CD1c-positive myeloid dendritic cell (primary cell): ENCODE data around the gene TARS1.

Source experiments
- DNase-seq: peaks from one replicate; pipeline ENCODE4 v3.0.0-alpha.2; 2016; ENCODE audit errors: extremely low spot score

The TARS1 gene

GRCh38 chr5:33439905-33440481 lies 772 bp upstream of the TARS1 start:
- peak; percentile 27 for DNase-seq

DNA sequence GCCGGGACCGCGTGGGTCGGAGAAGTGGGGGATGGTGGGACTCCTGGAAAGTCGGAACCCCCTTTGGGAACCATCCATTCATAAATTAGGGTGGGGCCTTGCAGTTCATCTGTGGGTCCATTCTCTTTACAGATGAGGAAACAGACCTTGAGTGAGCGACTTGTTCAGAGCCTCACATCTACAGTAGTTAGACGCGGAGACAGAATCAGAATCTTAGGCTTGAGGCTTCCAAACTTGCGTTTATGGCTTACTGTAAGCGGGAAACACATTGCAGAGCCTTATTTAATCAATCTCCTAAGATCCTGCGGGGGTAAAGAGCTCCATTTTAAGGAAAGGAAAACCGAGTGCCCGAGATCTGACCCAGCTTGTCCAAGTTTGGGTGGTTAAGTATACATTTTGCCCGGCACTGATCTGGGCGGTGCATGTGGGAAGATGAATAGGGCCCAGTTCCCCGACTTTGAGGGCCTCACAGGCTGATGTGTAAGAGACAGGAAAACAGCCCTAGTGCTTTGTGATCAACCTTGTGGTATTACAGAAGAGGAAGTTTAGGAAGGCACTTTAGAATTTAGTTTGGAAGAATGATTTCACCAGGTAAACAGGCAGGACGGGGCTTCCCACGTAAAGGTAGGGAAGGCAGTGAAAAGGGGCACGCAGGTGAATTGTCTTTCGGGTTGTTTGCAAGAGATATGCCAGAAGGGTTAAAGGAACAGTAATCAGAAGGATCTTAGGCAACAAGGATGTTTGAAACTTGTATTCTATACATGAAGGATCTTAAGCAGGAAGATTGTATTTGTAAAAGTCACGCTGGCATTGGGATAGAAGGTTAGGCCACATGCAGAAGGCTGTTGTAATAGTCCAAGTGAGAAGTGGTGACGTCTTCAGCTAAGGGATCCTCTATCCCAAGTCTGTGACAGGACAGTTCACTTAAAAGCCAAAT lies 744 bp downstream of the TARS1 start:
- peak; percentile 74 for DNase-seq

DNA sequence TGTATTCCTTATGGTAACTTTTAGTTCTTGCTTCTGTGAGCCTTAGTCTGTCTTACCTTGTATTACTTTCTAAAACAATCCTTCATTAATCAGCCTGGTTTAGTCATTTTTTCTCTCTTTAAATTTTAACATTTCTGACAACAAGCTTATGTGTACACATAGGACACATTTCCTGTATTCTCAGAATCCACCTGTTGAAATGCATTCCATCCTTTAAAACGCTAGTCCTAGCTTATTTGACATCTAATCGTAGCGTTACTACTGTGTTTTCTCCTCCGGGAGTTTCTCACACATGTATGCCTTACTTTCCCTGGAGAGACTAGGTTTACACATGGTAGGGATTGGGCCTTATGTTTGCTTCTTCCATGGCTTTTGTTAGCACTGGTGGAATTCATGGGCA lies 3.8 kb downstream of the TARS1 start:
- no peak for DNase-seq

DNA sequence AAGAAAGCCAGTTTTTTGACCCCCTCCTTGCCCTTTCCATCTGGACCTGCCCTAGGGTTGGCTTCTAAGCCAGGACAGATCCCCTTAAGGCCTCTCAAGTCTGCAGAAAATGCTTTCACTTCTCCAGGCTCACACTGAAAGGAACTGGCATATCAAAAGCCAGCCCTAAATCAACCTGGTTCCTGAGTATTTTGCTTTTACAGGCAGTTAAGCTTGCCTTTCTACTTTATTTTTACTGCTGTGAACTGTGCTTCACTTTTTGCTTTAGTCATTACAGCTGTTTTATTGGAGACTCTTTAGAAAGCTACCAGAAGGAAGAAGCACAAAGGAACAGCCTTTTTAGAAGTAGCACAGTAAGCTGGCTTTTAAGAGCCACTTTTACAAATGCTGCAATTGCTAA lies 5.0 kb downstream of the TARS1 start:
- no peak for DNase-seq

DNA sequence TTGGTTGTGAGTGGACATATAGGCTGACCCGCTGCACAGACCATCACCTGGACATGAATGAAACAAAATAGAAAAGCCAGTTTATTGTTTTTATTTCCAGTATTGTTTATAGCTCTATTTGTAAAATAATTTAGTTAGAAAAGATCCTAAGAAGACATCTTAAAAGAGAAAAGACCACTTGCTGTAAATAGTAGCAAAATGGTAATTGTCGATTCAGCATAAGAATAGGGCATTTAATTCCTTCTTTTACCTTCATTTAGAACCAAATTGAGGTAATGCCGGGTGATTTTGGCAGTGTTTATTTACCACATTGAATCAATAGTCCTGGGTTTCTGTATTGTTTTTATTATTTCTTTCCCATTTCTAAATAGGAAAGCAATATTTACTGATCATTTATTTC lies 7.4 kb downstream of the TARS1 start:
- no peak for DNase-seq

DNA sequence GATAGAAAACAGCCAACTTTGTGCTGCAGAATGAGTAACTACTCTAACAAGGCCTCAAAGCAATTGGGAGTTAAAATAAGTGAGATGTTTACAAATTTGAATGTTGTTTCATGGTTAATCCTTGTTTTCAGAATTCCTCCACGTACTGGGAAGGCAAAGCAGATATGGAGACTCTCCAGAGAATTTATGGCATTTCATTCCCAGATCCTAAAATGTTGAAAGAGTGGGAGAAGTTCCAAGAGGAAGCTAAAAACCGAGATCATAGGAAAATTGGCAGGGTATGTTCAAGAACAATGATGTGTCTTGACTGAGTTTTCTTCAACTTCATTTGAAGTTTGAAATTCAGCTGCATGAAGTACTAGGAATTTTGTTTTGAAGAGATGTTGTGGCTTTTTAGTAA lies 16.4 kb downstream of the TARS1 start:
- no peak for DNase-seq

- no peak for DNase-seq
Observed at GRCh38 chr5:33457817-33458216, 17.1 kb downstream of the TARS1 start.

DNA sequence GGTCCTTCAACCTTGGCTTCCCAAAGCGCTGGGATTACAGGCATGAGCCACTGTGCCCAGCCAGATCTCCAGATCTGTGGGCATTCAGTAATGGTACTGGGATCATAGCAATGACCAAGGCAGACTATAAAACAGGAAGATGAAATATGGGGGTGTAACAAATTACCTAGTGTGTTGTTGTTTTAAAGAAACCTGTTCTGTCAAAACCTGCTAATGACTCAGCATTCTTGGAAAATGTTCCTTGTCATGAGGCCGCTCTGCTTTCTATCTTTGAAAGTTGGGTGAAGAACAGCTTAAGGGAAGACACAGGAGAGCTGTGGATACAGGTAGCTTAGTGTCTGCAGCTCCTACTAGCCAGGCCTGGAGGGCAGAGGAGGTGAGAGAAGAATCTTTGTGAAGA lies 19.4 kb downstream of the TARS1 start:
- no peak for DNase-seq

GRCh38 chr5:33462456-33462855 lies 21.7 kb downstream of the TARS1 start:
- DNase-seq = no peak

GRCh38 chr5:33465120-33465519 lies 24.4 kb downstream of the TARS1 start:
- no peak for DNase-seq

- no peak for DNase-seq
Observed at GRCh38 chr5:33468775-33469435, 28.1 kb downstream of the TARS1 start.

DNA sequence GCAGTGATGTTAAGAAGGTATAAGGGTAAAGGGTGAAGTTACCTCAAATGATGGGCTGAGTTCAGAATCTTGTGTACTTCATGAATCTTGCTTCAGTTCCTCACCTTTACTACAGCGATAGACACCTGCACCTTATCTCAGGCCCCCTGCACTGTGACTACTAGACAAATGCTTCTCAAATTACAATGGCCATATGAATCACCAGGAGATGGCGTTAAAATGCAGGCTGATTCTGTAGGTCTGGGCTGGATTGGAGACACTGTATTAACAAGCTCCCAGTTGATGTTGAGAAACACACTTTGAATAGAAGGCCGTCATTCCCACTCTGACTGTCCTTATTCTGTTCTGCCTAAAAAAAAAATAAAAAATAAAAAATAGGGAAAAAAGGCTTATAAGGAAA lies 29.8 kb downstream of the TARS1 start:
- no peak for DNase-seq

GRCh38 chr5:33472805-33473409 lies 32.1 kb downstream of the TARS1 start:
- DNase-seq = no peak

DNA sequence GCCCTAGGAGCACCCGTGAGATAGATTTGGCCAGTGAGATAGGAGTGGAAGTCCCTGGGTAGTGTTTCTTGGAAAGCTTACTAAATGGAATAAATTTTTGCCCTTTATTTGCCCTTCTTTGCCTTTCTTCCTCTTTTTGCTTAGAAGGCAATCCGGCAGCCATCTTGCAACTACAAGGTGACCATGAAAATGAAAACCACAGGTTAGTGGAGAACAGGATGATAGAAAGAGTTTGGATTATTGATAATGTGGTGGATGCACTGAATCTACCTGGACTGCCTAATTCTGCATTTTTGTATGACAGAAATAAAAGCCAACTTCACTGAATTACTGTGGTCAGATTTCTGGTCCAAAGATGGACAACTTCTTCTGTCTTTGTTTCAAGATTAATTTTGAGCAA lies 33.2 kb downstream of the TARS1 start:
- no peak for DNase-seq

DNA sequence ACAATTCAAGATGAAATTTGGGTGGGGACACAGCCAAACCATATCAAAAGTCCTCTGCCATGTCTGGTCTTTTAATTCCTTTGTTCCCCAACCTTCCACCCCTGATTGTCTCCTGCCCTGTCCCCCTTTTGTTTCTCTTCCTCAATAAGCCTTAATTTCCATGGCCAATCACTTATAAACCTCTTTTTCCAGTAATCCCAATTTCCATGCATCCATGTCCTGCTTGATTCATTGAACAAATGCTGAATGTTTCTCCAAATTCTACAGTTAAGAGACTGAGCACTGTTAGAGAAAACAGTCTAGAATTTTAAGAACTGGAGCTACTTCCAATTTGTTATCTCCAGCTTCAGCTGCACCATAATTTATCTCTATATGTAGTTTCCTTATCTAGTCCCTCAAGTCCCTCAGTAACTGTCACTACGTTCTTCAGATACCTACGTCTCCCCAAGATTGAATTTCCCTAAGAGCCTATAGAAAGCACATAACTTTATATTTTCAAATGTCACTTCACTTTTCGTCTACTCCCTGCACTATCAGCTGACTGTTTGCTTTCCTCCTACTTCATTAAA lies 34.2 kb downstream of the TARS1 start:
- no peak for DNase-seq

DNA sequence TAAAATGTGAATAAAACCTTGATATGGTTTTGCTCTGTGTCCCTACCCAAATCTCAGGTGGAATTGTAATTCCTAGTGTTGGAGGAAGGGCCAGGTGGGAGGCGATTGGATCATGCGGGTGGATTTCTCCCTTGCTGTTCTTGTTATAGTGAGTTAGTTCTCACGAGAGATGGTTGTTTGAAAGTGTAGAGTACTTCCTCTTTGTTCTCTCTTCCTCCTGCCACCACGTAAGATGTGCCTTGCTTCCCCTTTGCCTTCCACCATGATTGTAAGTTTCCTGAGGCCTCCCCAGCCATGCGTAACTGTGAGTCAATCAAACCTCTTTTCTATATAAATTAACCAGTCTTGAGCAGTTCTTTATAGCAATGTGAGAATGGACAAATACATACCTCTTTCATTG lies 34.9 kb downstream of the TARS1 start:
- DNase-seq = no peak

DNA sequence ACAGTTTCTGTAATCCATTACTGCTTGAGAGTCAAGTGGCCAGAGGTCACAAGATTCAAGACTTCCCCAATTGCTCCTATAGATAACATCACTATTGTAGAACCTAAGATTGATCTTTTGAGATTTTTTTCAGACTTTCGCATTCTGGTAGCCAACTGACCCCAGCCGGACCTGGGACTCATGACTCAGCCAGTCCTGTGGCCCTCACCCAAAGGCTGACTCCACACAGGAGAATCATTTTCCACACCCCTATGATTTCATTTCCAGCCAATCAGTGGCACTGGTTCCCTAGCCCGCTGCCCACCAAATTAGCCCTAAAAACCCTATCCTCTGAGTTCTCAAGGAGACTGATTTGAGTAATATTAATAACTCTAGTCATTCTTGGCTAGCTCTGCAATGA lies 36.2 kb downstream of the TARS1 start:
- DNase-seq = no peak

DNA sequence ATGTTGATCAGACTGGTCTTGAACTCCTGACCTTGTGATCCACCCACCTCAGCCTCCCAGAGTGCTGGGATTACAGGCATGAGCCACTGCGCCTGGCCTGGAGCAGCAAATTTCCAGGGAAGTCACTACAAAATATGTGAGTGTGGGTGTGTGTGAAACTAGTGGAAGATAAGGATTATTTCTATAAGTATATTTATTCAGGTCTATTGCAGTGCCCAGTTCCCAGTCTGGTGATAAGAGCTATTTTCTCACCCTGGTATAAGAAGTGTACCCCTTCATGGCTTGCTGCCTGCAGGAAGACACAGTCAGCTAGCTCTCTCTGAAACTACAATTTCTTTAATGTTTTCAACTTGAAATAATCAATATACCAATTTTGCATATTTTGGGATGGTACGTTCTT lies 37.1 kb downstream of the TARS1 start:
- DNase-seq = no peak

DNA sequence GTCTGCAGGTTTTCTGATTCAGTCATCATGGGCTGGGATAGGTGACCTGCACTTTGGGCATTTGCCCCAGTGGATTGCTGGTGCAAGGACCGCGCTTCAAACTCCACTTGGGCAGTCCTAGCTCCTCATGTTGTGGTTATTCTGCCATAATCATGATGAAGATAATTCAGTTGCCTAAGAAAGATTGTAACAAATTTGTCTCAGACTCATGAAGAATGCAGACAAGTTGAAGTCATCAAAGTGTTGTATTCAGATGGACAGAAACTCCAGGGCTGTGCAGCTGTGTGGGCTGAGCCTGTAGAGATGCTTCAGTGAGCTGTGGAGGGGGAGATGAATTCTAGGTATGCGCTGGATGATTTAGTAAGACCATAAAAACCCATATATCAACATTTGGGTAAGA lies 38.5 kb downstream of the TARS1 start:
- no peak for DNase-seq

- no peak for DNase-seq
Observed at GRCh38 chr5:33480876-33481275, 40.1 kb downstream of the TARS1 start.

GRCh38 chr5:33482335-33482734 lies 41.6 kb downstream of the TARS1 start:
- no peak for DNase-seq

GRCh38 chr5:33487236-33487635 lies 46.5 kb downstream of the TARS1 start:
- DNase-seq = no peak
